ENCODE data around the gene ALG8.
A peak's percentile ranks its signal among the peaks of the same experiment; 100 is the strongest.
"Not testable (repeated sequence)": the region's sequence is repeated elsewhere in the genome, so short reads cannot be mapped to it uniquely, and the experiment has no call there.

Gene ALG8

DNA sequence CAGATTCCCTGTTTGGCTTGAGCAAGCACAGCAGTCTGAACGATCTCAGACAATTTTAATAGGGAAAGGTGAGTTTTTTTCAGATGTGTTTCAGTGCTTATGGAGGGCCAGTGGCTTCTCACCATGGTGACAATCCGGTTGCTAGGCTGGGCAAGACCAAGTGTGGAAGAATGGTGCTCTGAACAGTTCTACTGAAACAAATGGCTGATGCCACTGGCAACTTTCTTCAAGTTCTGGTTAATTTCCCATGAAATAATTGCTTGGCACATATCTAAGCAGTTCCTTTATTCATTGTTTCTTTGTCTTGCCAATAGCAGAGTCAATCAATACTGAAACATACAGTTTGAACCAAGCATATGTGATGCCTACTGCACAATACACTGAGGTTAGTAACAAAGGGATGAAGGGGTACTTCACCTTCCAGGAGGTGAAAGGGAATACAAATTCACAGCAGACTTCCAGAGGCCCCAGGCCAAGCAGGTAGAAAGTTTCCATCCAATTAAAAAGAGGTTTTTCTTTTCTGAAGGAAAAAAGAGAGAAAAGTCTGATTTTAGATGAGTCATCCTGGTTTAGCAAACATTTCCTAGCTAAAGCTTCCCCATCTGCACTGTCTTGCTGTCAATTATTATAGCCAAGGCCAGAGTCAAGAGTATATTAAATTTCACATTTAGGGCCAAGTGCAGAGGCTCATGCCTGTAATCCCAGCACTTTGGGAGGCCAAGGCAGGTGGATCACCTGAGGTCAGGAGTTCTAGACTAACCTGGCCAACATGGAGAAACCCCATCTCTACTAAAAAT, 38.6 kb downstream of the ALG8 start:
- no peak for DNase-seq (ENCODE audit: low read depth)

DNA sequence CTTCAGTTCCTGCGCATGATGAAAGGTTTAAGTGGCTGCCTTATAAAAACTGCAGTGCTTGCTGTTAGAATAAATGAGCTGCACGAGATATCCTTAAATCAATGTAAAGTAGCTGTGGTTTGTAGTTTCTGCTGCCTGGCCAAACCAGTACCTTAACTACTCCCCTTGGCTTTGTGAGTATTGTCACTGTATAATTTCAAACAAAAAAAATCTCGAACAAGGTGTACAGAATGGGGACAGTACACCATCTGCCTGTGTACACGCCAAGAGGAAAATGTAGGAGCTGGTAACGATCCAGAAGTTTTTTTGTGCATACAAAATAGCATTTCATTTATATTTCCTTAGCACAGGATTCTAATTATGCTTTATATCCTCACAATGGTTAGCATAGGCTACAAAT, 39.2 kb downstream of the ALG8 start:
- no peak for DNase-seq (ENCODE audit: low read depth)

DNA sequence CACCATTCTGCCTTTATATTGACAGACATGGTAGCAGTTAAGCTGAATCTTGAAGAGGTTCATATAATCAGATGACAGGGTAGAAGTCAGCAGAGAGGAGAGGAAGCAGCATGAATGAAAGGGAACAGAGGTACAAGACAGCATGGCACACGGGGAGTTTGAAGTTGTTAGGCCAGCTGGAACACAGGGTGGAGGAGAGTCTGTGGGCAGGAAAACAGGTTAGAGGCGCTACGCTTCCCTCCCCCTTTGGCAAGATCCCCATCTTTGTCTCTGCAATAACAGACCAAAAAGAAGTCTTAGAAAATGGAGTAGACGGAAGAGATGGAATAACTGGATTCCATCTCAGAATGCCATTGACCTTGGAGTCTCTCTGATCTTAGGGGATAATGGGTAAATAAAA, 39.8 kb downstream of the ALG8 start:
- DNase-seq (ENCODE audit: low read depth): no peak

DNA sequence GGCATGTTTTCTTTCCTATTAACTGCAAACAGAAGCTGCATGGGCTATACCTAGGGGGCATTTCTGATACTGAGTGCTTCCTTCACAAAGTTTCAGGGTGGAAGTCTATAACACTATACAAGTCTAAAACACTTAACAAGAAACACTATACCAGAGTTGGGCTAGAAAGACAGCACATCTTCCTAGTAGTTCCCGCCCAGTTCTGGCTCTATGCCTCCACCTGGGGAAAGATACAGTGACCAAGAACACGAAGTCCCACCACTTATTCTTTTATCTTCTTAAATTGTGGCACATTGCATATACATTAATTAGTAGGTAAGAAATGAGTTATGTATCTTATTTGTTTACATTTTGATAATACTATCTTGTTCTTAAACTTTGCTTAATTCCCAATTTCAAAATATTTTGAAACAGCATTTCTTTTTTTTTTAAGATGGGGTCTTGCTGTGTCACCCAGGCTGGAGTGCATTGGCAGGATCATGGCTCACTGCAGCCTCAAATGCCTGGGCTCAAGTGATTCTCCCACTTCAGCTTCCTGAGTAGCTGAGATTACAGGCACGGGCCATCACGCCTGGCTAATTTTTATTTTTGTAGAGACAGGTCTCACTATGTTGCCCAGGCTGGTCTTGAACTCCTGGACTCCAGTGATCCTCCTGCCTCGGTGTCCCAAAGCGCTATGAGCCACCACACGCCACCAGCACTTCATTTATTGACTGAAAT, 41.6 kb downstream of the ALG8 start:
- DNase-seq (ENCODE audit: low read depth): no peak

DNA sequence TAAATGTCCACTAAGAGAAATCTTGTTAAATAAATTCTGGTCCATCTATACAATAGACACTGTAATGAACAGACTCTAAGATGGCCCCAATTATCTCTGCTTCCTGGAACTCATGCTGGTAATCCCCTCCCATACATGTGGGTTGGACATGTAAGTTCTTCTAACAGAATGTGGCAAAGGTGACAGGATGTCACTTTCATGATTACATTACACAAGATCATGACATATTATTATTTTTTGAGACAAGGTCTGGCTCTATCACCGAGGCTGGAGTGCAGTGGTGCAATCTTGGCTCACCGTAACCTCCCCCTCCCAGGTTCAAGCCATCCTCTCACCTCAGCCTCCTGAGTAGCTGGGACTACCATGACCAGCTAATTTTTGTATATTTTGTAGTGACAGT, 45.2 kb downstream of the ALG8 start:
- no peak for DNase-seq (ENCODE audit: low read depth)

DNA sequence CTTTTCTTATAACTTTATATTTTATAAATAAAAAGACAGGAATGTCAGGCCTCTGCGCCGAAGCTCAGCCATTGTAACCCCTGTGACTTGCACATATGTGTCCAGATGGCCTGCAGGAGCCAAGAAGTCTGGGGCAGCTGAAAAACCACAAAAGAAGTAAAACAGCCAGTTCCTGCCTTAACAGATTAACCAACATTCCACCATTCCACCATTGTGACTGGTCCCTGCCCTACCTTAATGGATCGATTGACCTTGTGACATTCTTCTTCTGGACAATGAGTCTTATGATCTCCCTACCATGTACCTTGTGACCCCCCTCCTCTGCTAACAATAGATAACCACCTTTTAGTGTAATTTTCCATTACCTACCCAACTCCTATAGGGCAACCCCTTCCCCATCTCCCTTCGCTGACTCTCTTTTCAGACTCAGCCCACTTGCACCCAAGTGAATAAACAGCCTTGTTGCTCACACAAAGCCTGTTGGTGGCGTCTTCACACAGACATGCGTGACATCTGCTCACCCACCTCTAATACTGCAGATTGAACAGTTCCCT, 52.8 kb downstream of the ALG8 start:
- DNase-seq (ENCODE audit: low read depth): not testable (repeated sequence)

DNA sequence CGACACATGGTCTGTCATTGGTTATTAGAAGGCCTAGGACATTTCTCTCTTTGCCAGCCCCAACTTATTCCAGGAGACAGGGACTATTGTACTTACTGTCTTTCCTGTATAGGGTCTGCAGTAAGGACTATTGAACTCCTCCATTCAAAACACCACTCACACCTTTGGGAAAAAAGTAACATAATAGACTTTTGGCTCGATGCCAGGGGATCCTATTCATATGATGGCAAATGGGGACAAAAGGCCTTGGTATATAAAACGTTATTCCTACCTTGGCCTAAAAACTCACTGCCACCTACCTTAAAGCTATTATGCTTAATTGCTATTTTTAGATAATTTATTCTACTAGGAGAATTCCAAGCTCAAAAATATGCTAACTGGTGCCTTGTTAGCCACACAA, 53.5 kb downstream of the ALG8 start:
- no peak for DNase-seq (ENCODE audit: low read depth)

DNA sequence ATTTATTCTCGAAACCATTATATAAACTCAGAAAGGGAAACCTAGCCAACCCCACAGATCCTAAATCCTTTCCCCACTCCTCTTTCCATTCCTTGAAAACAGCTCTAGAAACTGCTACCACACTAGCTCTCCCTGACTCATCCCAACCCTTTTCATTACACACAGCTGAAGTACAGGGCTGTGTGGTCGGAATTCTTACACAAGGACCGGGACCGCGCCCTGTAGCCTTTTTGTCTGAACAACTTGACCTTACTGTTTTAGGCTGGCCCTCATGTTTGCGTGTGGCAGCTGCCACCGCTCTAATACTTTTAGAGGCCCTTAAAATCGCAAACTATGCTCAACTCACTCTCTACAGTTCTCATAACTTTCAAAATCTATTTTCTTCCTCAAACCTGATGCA, 54.9 kb downstream of the ALG8 start:
- DNase-seq (ENCODE audit: low read depth): not testable (repeated sequence)

DNA sequence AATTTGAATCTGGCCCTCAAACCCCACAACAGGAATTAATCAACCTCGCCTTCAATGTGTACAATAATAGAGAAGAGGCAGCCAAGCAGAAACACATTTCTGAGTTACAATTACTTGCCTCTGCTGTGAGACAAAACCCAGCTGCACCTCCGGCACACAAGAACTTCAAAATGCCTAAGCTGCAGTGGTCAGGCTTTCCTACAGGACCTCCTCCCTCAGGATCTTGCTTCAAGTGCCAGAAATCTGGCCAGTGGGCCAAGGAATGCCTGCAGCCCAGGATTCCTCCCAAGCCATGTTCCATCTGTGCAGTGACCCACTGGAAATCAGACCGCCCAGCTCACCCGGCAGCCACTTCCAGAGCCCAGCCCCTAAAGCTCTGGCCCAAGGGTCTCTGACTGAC, 56.4 kb downstream of the ALG8 start:
- no peak for DNase-seq (ENCODE audit: low read depth)

DNA sequence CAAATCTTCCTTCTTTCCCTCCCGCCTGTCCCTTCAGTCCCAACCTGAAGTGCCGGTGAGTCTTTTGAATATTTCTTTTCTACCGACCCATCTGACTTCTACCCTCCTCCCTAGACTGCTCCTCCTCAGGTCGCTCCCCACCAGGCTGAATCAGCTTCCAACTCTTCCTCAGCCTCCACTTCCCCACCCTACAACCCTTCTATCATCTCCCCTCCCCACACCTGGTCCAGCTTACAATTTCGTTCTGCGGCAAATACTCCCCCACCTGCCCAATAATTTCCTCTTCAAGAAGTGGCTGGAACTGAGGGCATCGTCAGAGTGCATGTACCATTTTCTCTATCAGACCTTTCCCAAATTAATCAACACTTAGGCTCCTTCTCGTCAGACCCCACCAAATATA, 57.3 kb downstream of the ALG8 start:
- DNase-seq (ENCODE audit: low read depth): no peak

DNA sequence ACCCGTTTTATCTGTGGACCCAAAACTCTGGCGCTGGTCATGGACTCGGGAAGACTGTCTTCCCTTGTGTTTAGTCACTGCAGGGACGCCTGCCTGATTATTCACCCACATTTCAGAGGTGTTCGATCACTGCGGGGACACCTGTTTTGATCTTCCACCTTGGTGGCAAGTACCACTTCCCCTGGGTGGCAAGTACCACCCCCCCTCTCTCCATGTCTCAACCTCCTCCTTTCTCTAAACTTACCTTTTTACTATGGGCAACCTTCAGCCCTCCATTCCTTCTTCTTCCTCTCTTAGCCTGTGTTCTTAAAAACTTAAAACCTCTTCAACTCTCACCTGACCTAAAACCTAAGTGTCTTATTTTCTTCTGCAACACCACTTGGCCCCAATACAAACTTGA, 57.8 kb downstream of the ALG8 start:
- DNase-seq (ENCODE audit: low read depth): no peak

DNA sequence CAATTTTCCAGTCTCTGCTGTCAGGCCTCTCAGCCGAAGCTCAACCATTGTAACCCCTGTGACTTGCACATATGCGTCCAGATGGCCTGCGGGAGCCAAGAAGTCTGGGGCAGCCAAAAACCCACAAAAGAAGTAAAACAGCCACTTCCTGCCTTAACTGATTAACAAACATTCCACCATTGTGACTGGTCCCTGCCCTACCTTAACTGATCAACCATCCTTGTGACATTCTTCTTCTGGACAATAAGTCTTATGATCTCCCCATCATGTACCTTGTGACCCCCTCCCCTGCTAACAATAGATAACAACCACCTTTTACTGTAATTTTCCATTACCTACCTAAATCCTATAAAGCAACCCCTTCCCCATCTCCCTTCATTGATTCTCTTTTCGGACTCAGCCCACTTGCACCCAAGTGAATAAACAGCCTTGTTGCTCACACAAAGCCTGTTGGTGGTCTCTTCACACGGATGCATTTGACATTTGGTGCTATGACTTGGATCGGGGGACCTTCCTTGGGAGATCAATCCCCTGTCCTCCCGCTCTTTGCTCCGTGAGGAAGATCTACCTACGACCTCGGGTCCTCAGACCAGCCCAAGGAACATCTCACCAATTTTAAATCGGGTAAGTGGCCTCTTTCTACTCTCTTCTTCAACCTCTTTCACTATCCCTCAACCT, 58.5 kb downstream of the ALG8 start:
- no peak for DNase-seq (ENCODE audit: low read depth)

DNA sequence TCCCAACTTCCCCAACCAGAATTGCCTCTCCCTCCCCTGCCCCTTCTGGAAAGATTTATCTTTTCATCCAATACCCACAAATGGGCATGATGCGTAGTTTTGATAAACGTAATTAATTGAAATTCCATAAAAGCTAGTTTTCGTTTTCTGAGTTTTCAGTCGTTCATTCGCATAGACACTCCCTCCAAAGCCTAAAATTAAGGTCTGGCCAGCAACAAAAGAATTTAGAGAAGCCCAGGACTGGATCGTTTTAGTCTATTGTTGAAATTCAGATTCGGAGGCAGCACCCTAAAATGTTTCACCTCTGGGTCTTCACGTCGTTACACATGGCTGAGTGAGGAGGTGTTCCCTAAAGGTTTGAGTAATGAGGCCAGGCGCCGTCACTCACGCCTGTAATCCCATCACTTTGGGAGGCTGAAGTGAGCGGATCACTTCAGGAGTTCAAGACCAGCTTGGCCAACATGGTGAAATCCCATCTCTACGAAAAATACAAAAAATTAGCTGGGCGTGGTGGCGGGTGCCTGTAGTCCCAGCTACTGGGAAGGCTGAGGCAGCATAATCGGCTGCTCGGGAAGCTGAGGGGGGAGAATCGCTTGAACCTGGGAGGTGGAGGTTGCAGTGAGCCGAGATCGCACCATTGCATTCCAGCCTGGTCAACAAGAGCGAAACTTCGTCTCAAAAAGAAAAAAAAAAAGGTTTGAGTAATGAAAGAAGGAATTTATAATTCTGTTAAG, 59.2 kb downstream of the ALG8 start:
- no peak for DNase-seq (ENCODE audit: low read depth)

DNA sequence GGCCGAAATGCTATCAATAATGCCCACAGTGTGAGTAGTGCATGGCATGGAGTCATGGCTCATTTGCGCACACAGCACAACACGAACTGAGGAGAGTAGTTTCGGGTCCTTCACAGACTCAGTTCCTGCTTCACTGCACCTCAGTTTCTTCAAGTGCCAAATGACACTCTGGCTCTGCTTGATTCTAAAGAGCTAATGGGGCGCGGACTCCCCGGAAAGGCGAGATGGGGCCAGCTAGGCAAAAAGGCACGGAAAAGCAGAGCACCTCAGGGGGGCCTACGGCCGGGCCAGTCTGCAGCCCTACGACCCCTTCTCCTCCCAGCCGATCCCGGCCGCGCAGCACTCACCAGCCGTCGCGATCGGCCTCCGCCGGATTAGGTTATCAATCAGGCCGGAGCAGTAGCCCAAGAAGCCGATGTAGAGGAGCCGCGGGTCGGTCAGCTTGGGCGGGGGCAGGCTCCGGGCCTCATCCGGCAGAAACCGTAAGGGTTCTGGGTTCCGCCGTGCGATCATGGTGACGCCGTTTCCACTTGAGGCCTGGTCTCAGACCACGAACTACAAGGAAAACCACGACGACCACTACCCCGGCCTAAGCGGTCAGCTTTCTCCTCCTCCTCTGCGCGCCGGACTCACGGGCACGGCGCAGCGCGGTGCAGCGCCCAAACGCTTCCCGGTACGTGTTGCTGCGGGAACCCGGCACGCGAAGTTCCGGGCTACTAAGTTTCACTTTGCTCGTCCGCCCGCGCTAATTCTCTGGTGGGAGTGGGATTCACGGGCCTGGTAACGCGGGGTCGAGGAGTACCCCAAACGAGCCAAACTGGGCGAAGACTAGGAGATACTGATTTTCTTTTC, 60.0 kb downstream of the ALG8 start, which contains the start of gene NDUFC2:
NDUFC2 (minus strand) TSS at position 631 of the 852 bp plus-strand sequence; CDS start at position 513, 118 bp downstream.
- peak; percentile 57 for DNase-seq (ENCODE audit: low read depth)

DNA sequence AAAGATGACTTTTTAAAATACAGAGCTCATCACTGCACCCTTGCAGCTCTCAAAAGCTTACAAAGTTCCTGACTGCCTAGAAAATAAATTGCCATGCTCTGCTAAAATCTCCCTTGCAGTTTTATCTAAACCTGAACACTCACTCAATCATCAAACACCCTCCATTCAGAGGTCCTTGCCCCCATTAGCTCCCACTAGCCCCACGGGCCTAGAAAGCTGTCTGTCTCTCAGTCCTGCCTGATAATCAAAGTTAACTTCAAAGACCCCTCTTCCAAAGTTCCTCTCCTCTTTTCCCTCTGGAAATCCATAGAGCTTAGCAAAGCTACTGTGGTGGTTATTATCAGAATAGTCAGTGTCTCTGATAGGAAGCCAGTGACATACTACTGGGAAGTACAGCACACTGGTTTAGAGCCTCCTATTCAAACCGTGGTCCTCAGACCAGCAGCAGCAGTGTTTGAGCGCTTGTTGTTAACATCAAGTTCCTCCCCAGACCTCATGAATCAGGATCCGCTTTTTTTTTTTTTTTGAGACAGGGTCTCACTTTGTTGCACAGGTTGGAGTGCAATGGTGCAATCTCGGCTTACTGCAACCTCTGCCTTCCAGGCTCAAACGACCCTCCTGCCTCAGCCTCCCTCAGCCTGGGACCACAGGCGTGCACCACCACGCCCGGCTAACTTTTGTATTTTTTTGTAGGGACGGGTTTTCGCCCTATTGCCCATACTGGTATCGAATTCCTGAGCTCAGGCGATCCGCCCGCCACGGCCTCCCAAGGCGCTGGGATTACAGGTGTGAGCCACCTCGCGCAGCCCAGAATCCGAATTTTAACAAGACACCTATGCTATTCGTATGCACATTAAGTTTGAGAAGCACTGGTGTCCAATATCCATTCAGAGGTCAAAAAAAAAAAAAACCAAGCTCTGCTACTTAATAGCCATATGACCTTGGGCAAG, 60.9 kb downstream of the ALG8 start:
- no peak for DNase-seq (ENCODE audit: low read depth)

DNA sequence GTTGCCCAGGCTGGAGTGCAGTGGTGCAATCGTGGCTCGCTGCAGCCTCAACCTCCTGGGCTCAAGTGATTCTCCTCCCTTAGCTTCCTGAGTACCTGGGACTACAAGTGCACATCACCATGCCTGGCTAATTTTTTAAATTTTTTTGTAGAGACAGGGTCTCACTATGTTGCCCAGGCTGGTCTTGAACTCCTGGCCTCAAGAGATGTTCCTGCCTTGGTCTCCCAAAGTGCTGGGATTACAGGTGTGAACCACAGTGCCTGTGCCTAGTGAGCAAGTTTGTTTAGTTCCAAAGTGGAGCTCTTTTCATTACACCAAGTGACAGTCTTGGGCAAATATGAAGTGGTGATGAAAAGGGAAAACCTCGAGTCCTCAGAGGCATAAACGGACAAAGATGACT, 61.8 kb downstream of the ALG8 start:
- DNase-seq (ENCODE audit: low read depth): not testable (repeated sequence)

DNA sequence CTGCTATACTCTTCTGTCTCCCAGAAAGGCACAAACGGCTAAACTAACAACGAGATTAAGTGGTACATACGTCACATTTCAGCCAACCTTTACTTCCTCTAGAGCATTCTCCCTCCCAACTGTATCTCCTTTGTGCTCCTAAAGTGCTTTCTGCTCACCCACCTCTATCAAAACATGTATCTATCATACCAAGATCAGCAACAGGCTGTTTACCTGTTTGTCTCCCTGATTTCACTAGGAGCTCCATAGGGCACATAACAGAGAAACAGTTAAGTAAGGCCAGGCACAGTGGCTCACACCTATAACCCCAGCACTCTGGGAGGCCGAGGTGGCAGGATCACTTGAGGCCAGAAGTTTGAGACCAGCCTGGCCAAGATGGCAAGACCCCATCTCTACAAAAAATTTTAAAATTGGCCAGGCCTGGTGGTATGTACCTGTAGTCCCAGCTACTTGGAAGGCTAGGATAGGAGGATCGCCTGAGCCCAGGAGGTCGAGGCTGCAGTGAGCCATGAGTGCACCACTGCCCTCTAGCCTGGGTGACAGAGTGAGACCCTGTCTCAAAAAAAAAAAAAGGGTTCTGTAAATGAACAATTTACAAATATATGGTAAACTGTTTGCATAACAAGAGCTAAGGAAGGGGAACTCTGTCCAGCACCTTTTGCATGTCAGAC, 62.6 kb downstream of the ALG8 start:
- DNase-seq (ENCODE audit: low read depth): no peak

DNA sequence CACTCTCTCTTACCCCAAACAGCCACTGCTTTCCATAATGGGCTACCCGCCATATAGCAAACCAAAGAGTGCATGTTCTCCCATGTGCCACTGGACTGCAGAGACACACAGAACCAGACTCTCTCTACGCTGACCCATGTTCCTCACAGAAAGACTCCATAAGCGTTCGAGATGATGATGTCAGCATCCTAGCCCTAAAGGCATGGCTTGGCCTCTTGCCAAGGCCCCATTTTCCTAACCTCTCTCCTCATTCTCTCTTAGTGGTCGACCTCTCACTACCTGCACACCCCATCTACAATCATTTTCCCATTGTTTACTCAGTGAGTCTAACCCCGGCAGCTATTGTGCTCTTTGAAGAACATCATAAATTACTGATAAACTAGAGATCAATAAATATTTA, 64.7 kb downstream of the ALG8 start:
- no peak for DNase-seq (ENCODE audit: low read depth)

DNA sequence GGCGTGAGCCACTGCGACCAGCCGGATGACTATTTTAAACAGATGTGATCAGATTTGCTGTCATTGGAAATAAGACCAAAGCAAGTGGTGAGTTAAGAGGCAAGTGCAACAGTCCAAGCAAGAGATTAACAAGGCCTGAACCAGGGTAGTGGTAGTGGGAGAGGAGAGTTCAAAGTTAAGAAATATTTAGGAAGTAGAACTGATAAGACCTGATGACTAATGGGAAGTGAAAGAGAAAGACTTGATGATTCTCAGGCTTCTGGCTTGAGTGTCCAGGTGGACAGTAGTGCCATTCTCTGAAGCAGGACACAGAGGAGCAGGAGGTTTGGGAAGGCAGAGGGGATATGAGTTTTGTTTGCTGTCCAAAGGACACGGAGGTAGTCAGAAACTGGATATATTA, 67.0 kb downstream of the ALG8 start:
- no peak for DNase-seq (ENCODE audit: low read depth)

Measured in activated T-cell treated with anti-CD3 and anti-CD28 coated beads for 24 hours (primary cell).